Measurements from ENCODE around the gene TWF2.

GRCh38 chr3:52278510-52279069, 39.6 kb upstream of the TWF2 start, which contains the start of gene WDR82:
- peak; percentile 71 for TF ChIP-seq POLR2A (IDR thresholded peaks at IDR 0.05; ENCODE audit: low read length)
- TF ChIP-seq GATA1 (IDR thresholded peaks at IDR 0.05; ENCODE audit: low read depth, low read length): no peak
